Activated CD4-positive, alpha-beta T cell treated with anti-CD3 and anti-CD28 coated beads, Interleukin-2, amount 10 ng/mL, durations not matched to agents 7 days and 5 days (primary cell): Measurements from ENCODE around the gene CTTN. TPM values are rescaled to one million over a fixed set of nuclear protein-coding genes. Genes with fewer than 3 reads are reported as not detected.
A peak's percentile ranks its signal among the peaks of the same experiment; 100 is the strongest.
"Not testable (repeated sequence)": the region's sequence is repeated elsewhere in the genome, so short reads cannot be mapped to it uniquely, and the experiment has no call there.

Experiments used
- CTCF ChIA-PET: fragments of 350-600 bp; sonication (Branson Sonifier 250); formaldehyde crosslinking; loops from one replicate; lab custom pipeline; 2021; ENCODE audit warnings: antibody characterized with exemption; lab: Charles Lee
- POLR2A ChIA-PET: fragments of 350-600 bp; sonication (Branson Sonifier 250); formaldehyde crosslinking; loops from one replicate; lab custom pipeline; 2021; ENCODE audit warnings: antibody characterized with exemption; lab: Charles Lee
- DNase-seq: peaks from one replicate; pipeline ENCODE4 v3.0.0-alpha.2; 2020
- H3K27ac Mint-ChIP-seq: one replicate; pipeline ENCODE4 v1.8.0; 2021; ENCODE audit warnings: mild to moderate bottlenecking, moderate library complexity, mixed read lengths
- H3K27me3 Mint-ChIP-seq: one replicate; pipeline ENCODE4 v1.8.0; 2021; ENCODE audit warnings: mixed read lengths
- H3K36me3 Mint-ChIP-seq: one replicate; pipeline ENCODE4 v1.8.0; 2021; ENCODE audit warnings: low read depth, mixed read lengths
- H3K4me1 Mint-ChIP-seq: one replicate; pipeline ENCODE4 v1.8.0; 2021; ENCODE audit warnings: mixed read lengths
- H3K4me3 Mint-ChIP-seq: one replicate; pipeline ENCODE4 v1.8.0; 2021; ENCODE audit warnings: mild to moderate bottlenecking, moderate library complexity, mixed read lengths
- H3K9me3 Mint-ChIP-seq: one replicate; pipeline ENCODE4 v1.8.0; 2021; ENCODE audit warnings: mixed read lengths
- total RNA-seq, 2 experiments: library from RNA; stranded (reverse); gene quantifications; one replicate each; pipeline ENCODE4 v1.2.3, GENCODE V29; 2021

The CTTN gene
- total RNA-seq, 2 experiments from 2014 or later, result 0.42 to 0.54 TPM

- Mint-ChIP-seq H3K27me3 (no peaks in the 10 kb centered on the region), H3K36me3 (peaks cover 19% of the 10 kb centered on the region), H3K27ac (no peak overlapping the region), H3K4me3 (no peak overlapping the region), H3K4me1 (no peaks in the 10 kb centered on the region), H3K9me3 (no peaks in the 10 kb centered on the region)
- CTCF ChIA-PET, result interaction anchor here (0.6 to 0.9 kb wide), 2 partner anchors 11 to 460 kb away, joined by 3 read pairs; no protein-coding TSS in a partner anchor
- no peak for DNase-seq
- POLR2A ChIA-PET, result no interaction called here
Observed at GRCh38 chr11:70383664-70384565, 14.4 kb upstream of the CTTN start.

DNA sequence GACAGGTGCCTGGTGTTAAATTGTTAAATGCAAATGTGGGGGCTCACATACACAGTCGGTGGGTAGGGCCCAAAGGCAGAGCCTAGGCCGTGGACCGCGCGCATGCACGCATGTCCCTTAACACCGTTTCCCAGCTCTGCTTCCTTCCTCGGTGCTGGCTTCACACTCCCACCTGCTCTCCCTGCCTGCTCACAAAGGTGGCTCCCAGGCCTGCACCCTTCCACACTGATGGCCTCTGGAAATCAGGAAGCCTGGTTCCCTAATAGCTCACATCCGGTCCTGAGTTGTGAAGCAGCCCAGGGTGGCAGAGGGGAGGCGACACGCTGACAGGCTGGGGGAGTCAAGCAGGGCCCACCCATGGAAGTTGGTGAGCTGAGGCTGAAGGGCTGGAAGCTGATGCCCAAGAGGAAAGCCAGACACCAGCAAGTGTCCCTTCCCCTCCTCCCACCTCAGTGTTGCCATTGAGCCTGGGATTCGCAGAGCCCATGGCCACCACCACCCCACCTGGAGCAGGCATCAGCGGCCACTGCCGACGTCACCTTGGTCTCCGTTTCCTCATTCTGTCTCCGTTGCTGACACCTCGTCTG is 13.7 kb upstream of the CTTN start:
- Mint-ChIP-seq H3K4me3 (no peak overlapping the region), H3K27me3 (peaks cover 5% of the 10 kb centered on the region), H3K9me3 (no peaks in the 10 kb centered on the region), H3K36me3 (peaks cover 18% of the 10 kb centered on the region), H3K27ac (peak overlapping the region; percentile 16), H3K4me1 (no peaks in the 10 kb centered on the region)
- ChIA-PET POLR2A (no interaction called here), CTCF (interaction anchor here (0.6 kb wide), 1 partner anchor 461 kb away, joined by 3 read pairs; no protein-coding TSS in a partner anchor)
- DNase-seq, result no peak

- Mint-ChIP-seq H3K9me3 (no peaks in the 10 kb centered on the region), H3K36me3 (peaks cover 10% of the 10 kb centered on the region), H3K27ac (no peak overlapping the region), H3K27me3 (peaks cover 12% of the 10 kb centered on the region), H3K4me1 (no peaks in the 10 kb centered on the region), H3K4me3 (no peak overlapping the region)
- no peak for DNase-seq
- ChIA-PET CTCF (interaction anchor here (1.5 to 1.8 kb wide), 2 partner anchors 8 to 21 kb away, joined by 3 to 5 read pairs; no protein-coding TSS in a partner anchor), POLR2A (no interaction called here)
Observed at GRCh38 chr11:70387564-70387963, 10.8 kb upstream of the CTTN start.

GRCh38 chr11:70389201-70389600 is 9.1 kb upstream of the CTTN start:
- Mint-ChIP-seq H3K4me1 (no peaks in the 10 kb centered on the region), H3K9me3 (no peaks in the 10 kb centered on the region), H3K27ac (no peak overlapping the region), H3K27me3 (peaks cover 20% of the 10 kb centered on the region), H3K4me3 (no peak overlapping the region), H3K36me3 (peaks cover 10% of the 10 kb centered on the region)
- ChIA-PET POLR2A (no interaction called here), CTCF (interaction anchor here (1.8 kb wide), 1 partner anchor 9 kb away, joined by 5 read pairs; no protein-coding TSS in a partner anchor)
- no peak for DNase-seq

GRCh38 chr11:70390882-70391281 is 7.4 kb upstream of the CTTN start:
- H3K9me3 Mint-ChIP-seq, CTCF ChIA-PET, DNase-seq, POLR2A ChIA-PET, H3K4me1 Mint-ChIP-seq, H3K36me3 Mint-ChIP-seq, H3K27ac Mint-ChIP-seq, H3K4me3 Mint-ChIP-seq: not testable (repeated sequence)
- peaks cover 28% of the 10 kb centered on the region for H3K27me3 Mint-ChIP-seq

GRCh38 chr11:70394211-70394950 is 3.9 kb upstream of the CTTN start:
- CTCF ChIA-PET, result no interaction called here
- H3K36me3 Mint-ChIP-seq, result no peaks in the 10 kb centered on the region
- H3K9me3 Mint-ChIP-seq, result no peaks in the 10 kb centered on the region
- no peak for DNase-seq
- peaks cover 10% of the 10 kb centered on the region for H3K4me1 Mint-ChIP-seq
- peaks cover 43% of the 10 kb centered on the region for H3K27me3 Mint-ChIP-seq
- no peak overlapping the region for H3K4me3 Mint-ChIP-seq
- H3K27ac Mint-ChIP-seq, result no peak overlapping the region
- POLR2A ChIA-PET, result no interaction called here

DNA sequence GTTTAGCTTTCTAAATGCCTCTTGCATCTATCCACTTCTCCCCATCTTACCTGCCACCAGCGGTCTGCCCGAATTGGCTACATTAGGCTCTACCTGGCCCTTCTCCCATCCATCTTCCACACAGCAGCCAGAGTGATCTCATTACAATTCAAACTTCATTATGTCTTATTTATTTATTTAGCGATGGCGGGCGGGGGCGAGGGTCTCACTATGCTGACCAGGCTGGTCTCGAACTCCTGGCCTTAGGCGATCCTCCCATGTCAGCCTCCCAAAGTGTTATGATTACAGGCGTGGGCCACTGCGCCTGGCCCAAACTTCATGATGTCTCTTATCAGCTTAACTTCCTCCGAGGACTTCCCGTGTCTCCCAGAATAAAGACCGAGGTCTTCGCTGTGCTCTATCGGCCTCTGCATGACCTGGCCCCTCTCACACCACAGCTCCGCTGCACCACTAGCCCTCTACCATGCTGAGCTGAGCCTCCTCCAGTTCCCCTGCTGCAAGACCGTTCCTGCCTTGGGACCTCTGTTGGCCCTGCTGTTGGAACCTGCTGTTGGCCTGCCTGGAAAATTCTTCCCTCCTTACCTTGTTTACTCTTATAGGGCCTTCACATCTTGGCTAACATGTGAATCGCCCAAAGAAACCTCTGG is 870 bp upstream of the CTTN start:
- DNase-seq, result no peak
- ChIA-PET CTCF (interaction anchor here (0.6 kb wide), 1 partner anchor 820 kb away, joined by 3 read pairs; no protein-coding TSS in a partner anchor), POLR2A (no interaction called here)
- peaks cover 10% of the 10 kb centered on the region for H3K4me1 Mint-ChIP-seq
- H3K27ac Mint-ChIP-seq, result no peak overlapping the region
- peak overlapping the region; percentile 64 for H3K4me3 Mint-ChIP-seq
- peaks cover 58% of the 10 kb centered on the region for H3K27me3 Mint-ChIP-seq
- no peaks in the 10 kb centered on the region for H3K9me3 Mint-ChIP-seq
- no peaks in the 10 kb centered on the region for H3K36me3 Mint-ChIP-seq

DNA sequence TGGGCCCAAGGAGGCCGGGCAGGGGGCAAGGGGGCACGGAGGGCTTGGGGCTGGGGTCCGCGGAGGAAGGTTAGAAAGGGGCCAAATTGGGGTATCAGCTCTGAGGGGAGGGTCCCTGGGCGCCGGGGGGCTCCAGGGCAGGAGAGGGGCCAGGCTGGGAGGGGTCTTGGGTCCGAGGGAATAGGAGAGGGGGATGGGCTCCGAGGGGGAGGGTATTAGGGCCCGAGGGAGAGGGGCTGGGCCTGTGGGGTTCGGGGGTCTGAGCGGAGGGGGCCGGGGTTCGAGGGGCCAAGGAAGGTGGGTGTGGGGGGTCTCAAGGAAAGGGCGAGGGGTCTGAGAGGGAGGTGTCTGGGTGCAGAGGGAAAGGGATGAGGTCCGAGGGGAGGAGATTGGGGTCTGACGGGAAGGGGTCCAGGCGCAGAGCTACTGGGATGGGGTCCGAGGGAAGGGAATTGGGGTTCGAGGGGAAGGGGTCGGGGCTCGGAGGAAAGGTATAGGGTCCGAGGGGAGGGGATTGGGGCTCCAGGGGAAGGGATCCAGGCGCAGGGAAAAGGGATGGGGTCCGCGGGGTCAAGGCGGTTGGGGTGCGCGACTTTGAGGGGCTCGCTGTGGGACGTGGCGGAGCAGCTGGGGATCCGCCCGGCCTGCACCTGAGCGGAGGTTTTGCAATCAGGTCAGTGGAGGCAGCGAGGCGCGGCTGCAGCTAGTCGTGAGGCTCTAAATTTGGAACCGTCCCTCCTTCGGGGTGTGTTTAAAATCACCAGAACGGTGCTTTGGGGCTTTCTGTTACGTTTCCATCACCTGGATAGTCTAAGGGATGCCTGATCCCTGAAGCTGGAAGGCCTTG is 728 bp downstream of the CTTN start:
- Mint-ChIP-seq H3K9me3 (no peaks in the 10 kb centered on the region), H3K4me1 (peaks cover 10% of the 10 kb centered on the region), H3K36me3 (no peaks in the 10 kb centered on the region), H3K27me3 (peaks cover 60% of the 10 kb centered on the region), H3K27ac (no peak overlapping the region), H3K4me3 (peak overlapping the region; percentile 32)
- no peak for DNase-seq
- CTCF ChIA-PET, result interaction anchor here (0.9 kb wide), 1 partner anchor 9 kb away, joined by 3 read pairs; no protein-coding TSS in a partner anchor
- POLR2A ChIA-PET, result no interaction called here

GRCh38 chr11:70399681-70400112 is 1.4 kb downstream of the CTTN start:
- no peak for DNase-seq
- Mint-ChIP-seq H3K4me3 (no peak overlapping the region), H3K27ac (no peak overlapping the region), H3K9me3 (no peaks in the 10 kb centered on the region), H3K36me3 (no peaks in the 10 kb centered on the region), H3K27me3 (peaks cover 60% of the 10 kb centered on the region), H3K4me1 (peaks cover 10% of the 10 kb centered on the region)
- ChIA-PET CTCF (interaction anchor here (0.9 kb wide), 1 partner anchor 8 kb away, joined by 3 read pairs; no protein-coding TSS in a partner anchor), POLR2A (no interaction called here)

- POLR2A ChIA-PET, result no interaction called here
- CTCF ChIA-PET, result interaction anchor here (0.7 kb wide), 1 partner anchor 9 kb away, joined by 3 read pairs; no protein-coding TSS in a partner anchor
- peaks cover 10% of the 10 kb centered on the region for H3K4me1 Mint-ChIP-seq
- peaks cover 64% of the 10 kb centered on the region for H3K27me3 Mint-ChIP-seq
- no peaks in the 10 kb centered on the region for H3K9me3 Mint-ChIP-seq
- H3K27ac Mint-ChIP-seq, result no peak overlapping the region
- H3K4me3 Mint-ChIP-seq, result no peak overlapping the region
- no peak for DNase-seq
- no peaks in the 10 kb centered on the region for H3K36me3 Mint-ChIP-seq
Observed at GRCh38 chr11:70400643-70401042, 2.3 kb downstream of the CTTN start.

DNA sequence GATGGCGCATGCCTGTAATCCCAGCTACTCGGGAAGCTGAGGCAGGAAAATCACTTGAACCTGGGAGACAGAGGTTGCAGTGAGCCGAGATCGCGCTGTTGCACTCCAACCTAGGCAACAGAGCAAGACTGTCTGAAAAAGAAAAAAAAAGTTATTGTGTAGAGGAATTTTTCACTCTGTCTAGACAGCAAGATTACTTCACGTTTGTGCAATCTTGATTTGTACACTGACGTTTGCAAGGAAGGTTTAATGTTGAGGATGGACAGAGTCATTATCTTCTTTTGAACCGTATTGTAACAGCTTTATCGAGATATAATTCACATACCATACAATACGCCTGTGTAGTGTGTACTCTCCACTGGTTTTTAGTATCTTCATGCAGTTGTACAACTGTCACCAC is 3.7 kb downstream of the CTTN start:
- ChIA-PET POLR2A (no interaction called here), CTCF (interaction anchor here (0.7 kb wide), 2 partner anchors 141 to 1739 kb away, joined by 3 read pairs; no protein-coding TSS in a partner anchor)
- Mint-ChIP-seq H3K4me1 (peaks cover 10% of the 10 kb centered on the region), H3K27me3 (peaks cover 62% of the 10 kb centered on the region), H3K36me3 (no peaks in the 10 kb centered on the region), H3K9me3 (no peaks in the 10 kb centered on the region), H3K4me3 (no peak overlapping the region), H3K27ac (no peak overlapping the region)
- no peak for DNase-seq
